Mucosa of stomach (tissue), 1 donor: ENCODE results near the gene RGS9.
"Not testable (repeated sequence)": the region's sequence is repeated elsewhere in the genome, so short reads cannot be mapped to it uniquely, and the experiment has no call there.

ENCODE experiments used
- H3K27me3 ChIP-seq: one replicate; pipeline ENCODE4 v1.7.0; 2013; ENCODE audit warnings: mild to moderate bottlenecking, low read length; ENCODE audit not compliant: control insufficient read depth, insufficient read depth
- H3K36me3 ChIP-seq: one replicate; pipeline ENCODE4 v1.7.0; 2013; ENCODE audit warnings: low read length; ENCODE audit not compliant: control insufficient read depth, insufficient read depth
- H3K4me1 ChIP-seq: one replicate; pipeline ENCODE4 v1.7.0; 2013; ENCODE audit warnings: mild to moderate bottlenecking, low read length; ENCODE audit not compliant: control insufficient read depth, insufficient read depth
- H3K4me3 ChIP-seq: one replicate; pipeline ENCODE4 v1.7.0; 2013; ENCODE audit warnings: low read length
- H3K9ac ChIP-seq: one replicate; pipeline ENCODE4 v1.7.0; 2013; ENCODE audit warnings: mild to moderate bottlenecking, low read length, moderate library complexity
- H3K9me3 ChIP-seq: one replicate; pipeline ENCODE4 v1.7.0; 2013; ENCODE audit warnings: mild to moderate bottlenecking, low read length, moderate library complexity; ENCODE audit not compliant: control insufficient read depth
- donor health status: Pancreatic carcinoma.

Gene RGS9

DNA sequence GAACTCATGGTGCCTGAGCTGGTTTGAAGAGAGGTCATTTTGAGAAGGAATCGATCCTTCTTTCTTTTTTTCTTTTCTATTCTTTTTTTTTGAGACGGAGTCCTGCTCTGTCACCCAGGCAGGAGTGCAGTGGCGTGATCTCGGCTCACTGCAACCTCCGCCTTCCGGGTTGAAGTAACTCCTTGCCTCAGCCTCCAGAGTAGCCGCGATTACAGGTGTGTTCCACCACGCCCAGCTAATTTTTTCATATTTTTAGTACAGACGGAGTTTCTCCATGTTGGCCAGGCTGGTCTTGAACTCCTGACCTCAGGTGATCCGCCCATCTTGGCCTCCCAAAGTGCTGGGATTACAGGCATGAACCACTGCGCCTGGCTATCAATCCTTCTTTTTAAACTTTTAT is 43.1 kb downstream of the RGS9 start:
- not testable (repeated sequence) for H3K4me3 ChIP-seq, H3K9ac ChIP-seq, H3K36me3 ChIP-seq, H3K9me3 ChIP-seq, H3K27me3 ChIP-seq, H3K4me1 ChIP-seq

DNA sequence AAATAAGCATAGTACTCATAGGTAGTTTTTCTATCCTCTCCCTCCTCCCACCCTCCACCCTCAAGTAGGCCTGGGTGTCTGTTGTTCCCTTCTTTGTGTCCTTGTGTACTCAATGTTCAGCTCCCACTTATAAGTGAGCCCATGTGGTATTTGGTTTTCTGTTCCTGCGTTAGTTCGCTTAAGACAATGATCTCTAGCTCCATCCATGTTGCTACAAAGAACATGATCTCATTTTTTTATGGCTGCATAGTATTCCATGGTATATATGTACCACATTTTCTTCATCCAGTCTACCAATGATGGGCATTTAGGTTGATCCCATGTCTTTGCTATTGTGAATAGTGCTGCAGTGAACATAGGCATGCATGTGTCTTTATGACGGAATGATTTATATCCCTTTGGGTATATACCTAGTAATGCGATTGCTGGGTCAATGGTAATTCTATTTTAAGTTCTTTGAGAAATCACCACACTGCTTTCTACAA is 43.6 kb downstream of the RGS9 start:
- H3K9ac ChIP-seq, H3K4me1 ChIP-seq, H3K36me3 ChIP-seq, H3K4me3 ChIP-seq, H3K27me3 ChIP-seq, H3K9me3 ChIP-seq: not testable (repeated sequence)

DNA sequence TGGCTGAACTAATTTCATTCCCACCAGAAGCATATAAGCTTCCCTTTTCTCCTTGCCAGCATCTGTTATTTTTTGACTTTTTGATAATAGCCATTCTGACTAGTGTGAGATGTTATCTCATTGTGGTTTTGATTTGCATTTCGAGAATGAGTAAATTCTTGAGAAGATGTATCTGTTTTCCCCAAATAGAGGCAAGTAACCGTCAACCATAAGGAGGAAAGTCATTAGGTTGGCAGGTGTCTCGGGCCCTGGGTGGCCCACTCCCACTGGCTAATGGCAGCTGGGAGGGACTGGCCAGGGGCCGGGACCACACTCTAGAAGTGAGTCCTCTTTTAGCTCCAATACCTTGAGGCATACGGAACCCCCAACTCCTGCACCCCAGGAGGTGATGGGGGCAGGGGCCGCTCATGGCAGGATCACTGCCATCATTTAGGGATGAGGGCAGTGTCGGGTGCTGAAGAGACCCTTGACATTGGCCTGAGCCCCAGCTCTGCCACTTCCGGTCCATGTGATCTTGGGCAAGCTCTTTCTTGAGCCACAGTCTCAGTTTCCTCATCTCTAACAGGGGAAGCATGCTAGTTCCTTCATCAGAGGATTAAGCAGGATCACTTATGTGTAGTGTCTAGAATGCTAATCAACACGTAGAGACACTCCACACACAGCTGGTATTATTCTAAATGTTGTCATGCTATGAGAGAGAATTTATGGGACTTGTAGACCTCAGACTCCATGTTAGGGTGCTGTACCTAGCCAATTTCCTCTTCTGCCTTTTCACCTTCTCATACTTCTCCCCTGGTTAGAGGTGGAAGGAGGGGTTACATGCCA is 44.3 kb downstream of the RGS9 start:
- Histone ChIP-seq H3K27me3 (no peaks in the 10 kb centered on the region), H3K36me3 (no peaks in the 10 kb centered on the region), H3K4me3 (no peak overlapping the region), H3K9me3 (no peaks in the 10 kb centered on the region), H3K4me1 (no peaks in the 10 kb centered on the region), H3K9ac (no peak overlapping the region)

DNA sequence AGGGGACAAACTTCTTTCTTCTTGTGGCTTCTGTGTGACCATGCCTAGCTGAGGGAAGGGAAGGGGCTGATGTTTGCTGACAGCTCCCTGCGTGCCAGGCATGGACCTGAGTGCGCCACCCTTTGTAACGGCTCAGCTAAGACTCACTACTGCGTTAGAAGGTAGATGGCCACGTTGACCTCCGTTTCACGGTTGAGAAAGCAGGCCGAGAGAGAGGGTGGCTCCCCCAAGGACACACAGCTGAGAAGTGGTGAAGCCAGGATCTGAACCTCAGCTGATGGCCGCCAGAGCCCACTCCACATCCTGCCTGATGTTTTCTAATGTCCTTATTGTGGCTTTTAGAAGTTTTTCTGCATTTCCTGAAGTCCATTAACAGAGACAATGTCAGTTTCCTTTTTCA is 45.1 kb downstream of the RGS9 start:
- H3K9ac ChIP-seq: no peak overlapping the region
- no peaks in the 10 kb centered on the region for H3K27me3 ChIP-seq
- no peaks in the 10 kb centered on the region for H3K4me1 ChIP-seq
- H3K9me3 ChIP-seq: no peaks in the 10 kb centered on the region
- no peaks in the 10 kb centered on the region for H3K36me3 ChIP-seq
- no peak overlapping the region for H3K4me3 ChIP-seq

DNA sequence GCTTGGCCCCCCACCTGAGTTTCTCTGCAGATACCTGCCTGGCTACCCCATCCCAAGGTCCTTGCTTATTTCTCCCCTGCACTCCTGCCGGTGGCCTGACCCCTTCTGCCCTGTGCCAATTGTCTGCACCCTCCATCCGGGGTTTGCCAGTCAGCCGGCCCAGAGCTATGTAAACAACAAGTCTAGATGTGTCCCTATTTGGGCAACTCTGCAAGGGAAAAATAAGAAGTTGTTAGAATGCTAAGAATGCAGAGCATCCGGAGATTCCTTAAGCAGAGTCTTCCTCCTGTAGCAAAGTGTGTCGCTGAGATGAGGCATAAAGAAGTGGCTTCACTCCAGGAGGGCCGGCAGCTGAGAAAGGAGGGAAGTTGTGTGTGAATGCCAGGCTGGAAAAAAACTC is 46.6 kb downstream of the RGS9 start:
- no peak overlapping the region for H3K4me3 ChIP-seq
- no peaks in the 10 kb centered on the region for H3K27me3 ChIP-seq
- H3K36me3 ChIP-seq: no peaks in the 10 kb centered on the region
- H3K9ac ChIP-seq: no peak overlapping the region
- no peaks in the 10 kb centered on the region for H3K9me3 ChIP-seq
- no peaks in the 10 kb centered on the region for H3K4me1 ChIP-seq

DNA sequence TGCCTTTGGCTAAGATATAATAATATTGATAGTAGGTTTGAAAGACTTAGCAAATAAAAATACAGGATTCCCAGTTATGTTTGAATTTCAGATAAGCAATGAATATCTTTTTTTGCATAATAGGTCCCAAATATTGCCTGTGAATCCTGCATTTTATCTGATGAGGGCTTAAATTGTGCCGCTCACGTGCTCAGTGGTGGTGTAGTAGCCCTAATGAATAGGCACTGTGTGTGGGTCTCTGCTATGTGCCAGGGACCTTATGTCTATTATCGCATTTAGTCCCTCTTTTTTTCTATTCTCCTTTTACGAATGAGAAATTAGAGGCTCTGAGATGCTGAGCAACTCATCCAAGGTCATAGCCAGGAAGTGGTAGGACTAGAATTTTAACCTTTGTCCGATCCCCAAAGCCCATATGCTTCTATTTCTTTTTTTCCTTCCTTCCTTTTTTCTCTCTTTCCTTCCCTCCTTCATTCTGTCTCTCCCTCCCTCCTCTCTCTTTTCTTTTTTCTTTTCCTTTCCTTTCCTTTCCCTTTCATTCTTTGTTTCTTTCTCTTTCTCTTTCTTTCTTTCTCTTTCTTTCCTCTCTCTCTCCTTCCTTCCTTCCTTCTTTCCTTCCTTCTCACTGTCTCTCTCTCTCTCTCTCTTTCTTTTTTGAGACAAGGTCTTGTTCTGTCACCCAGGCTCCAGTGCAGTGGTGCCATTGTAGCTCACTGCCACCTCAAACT is 47.2 kb downstream of the RGS9 start:
- Histone ChIP-seq H3K27me3 (peaks cover 1% of the 10 kb centered on the region), H3K4me1 (no peaks in the 10 kb centered on the region), H3K9ac (no peak overlapping the region), H3K36me3 (no peaks in the 10 kb centered on the region), H3K9me3 (no peaks in the 10 kb centered on the region), H3K4me3 (no peak overlapping the region)

DNA sequence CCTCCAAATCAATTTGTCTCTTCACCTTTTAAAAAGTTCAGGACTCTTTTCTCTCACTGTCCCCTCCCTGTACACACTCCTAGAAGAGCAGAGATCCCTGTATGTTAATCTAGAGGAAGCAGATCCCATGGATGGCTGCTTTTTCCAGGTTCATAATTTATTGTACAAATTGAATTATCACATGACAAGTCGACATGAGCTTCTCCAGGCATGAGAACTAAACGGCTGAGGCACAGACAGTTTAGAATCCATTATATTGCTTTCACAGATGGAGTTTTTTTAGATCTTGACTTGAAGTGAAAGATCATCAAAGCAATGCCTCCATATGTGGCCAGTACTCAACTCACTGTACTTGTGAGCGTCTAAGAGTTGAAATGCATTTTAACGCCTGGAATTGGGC is 47.9 kb downstream of the RGS9 start:
- no peaks in the 10 kb centered on the region for H3K36me3 ChIP-seq
- no peaks in the 10 kb centered on the region for H3K4me1 ChIP-seq
- H3K9me3 ChIP-seq: no peaks in the 10 kb centered on the region
- H3K27me3 ChIP-seq: peaks cover 4% of the 10 kb centered on the region
- no peak overlapping the region for H3K4me3 ChIP-seq
- H3K9ac ChIP-seq: no peak overlapping the region

DNA sequence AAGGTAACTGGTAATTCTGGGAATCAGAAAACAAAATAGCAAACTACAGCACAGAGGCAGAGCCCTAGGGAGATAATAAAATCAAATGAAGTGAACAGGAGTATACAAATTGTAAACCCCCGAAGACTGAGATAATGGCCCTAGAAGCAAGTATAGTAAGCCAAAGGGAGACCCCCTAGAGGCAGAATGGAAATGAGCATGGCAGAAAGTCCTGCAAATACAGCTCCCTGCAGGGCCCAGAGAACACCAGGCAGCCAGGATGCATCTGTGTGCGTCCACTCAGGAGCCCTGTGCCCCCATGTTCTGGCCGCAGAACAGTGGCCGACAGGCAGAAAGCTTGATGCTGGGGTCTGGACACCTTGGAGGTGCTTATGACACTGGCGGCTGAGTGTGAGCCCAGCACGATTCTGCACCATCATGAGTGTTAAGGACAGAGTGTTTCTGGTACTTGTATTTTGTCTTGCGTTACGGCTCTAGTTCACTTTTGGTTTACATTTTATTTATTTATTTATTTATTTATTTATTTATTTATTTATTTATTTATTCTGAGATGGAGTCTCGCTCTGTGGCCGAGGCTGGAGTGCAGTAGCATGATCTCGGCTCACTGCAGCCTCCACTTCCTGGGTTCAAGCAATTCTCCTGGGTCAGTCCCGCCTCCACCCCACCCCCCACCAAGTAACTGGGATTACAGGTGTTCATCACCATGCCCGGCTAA is 48.7 kb downstream of the RGS9 start:
- H3K9me3 ChIP-seq: no peaks in the 10 kb centered on the region
- H3K4me3 ChIP-seq: no peak overlapping the region
- H3K36me3 ChIP-seq: no peaks in the 10 kb centered on the region
- peaks cover 4% of the 10 kb centered on the region for H3K27me3 ChIP-seq
- H3K9ac ChIP-seq: no peak overlapping the region
- H3K4me1 ChIP-seq: no peaks in the 10 kb centered on the region

DNA sequence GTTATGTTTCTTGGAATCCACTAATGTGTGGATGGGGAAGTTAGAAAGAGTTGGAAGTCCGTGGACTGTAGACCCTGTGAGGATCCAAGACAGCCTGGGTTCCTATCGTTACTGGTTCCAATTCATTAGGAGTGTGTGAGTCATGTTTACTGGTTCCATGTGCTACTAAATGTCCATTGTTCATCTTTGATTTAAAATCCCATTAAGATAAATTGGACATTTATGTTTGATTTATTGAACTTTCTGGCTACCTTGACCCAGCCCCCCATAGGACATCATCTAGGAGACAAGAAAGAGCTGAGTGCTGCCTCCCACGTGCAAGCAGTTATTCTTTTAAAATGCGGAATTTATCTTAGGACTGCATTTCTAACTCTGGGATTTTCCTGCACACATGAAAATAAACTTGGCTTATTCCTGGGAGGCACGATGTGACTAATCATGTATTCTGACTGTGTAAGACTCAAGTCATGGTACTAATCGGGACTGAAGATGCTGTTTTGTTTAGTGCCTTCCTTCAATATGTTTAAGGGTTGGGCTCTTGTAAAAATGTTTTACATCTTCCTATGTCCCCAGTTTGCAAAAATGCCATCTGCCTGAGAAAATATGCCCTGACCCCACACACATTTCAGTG is 53.4 kb downstream of the RGS9 start:
- H3K4me3 ChIP-seq: no peak overlapping the region
- no peaks in the 10 kb centered on the region for H3K36me3 ChIP-seq
- H3K9ac ChIP-seq: no peak overlapping the region
- peaks cover 3% of the 10 kb centered on the region for H3K4me1 ChIP-seq
- H3K27me3 ChIP-seq: peaks cover 4% of the 10 kb centered on the region
- no peaks in the 10 kb centered on the region for H3K9me3 ChIP-seq

DNA sequence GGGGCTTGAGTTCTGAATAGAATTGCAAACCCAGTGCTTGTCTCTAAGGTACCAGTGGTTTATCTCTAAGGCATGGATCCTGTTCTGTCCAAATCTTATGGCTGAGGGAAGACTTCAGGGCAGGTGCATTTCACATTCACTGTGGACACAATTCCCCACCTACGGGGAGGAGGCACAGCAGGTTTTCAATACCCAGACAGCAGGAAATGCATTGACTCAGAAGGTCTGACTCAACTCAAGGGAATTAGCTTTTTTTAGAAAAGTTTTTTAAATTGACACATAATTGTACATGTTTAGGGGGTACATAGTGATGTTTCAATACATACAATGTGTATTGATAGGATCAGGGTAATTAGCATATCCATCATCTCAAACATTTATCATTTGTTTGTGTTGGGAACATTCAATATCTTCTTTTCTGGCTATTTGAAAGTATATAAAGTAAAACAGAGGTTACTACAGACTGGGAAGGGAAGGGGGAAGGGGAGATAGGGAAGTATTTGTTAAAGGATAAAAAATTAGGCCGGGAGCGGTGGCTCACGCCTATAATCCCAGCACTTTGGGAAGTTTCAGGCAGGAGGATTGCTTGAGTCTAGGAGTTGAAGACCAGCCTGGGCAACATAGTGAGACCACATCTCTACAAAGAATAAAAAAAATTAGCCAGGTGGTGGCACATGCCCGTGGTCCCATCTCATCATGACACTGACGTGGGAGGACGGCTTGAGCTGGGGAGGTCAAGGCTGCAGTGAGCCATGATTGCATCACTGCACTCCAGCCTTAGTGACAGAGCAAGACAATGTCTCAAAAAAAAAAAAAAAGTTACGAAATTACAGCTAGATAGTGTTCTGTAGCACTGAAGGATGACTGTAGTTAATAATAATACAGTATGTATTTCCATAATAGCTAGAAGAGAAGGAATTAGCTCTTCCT is 54.9 kb downstream of the RGS9 start:
- H3K9ac ChIP-seq: no peak overlapping the region
- peaks cover 4% of the 10 kb centered on the region for H3K27me3 ChIP-seq
- no peak overlapping the region for H3K4me3 ChIP-seq
- H3K36me3 ChIP-seq: no peaks in the 10 kb centered on the region
- H3K9me3 ChIP-seq: no peaks in the 10 kb centered on the region
- peaks cover 3% of the 10 kb centered on the region for H3K4me1 ChIP-seq

DNA sequence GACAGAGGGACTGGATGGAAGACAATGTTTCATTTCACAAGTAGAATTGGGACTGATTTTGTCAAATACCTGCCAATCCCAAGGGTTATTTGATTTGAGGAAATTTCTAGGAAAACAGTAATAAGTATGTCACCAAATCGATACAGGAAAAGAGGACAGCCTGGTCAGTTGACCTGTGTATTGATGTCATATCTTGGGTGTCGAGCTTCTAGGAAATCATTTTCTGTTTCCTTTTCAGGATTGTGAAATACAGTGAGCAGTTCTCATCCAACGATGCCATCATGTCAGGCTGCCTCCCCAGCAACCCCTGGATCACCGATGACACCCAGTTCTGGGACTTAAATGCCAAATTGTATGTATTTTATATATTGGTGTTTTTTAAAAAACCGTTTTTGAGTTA is 56.1 kb downstream of the RGS9 start:
- peaks cover 3% of the 10 kb centered on the region for H3K4me1 ChIP-seq
- H3K36me3 ChIP-seq: no peaks in the 10 kb centered on the region
- peaks cover 4% of the 10 kb centered on the region for H3K27me3 ChIP-seq
- no peak overlapping the region for H3K9ac ChIP-seq
- no peak overlapping the region for H3K4me3 ChIP-seq
- no peaks in the 10 kb centered on the region for H3K9me3 ChIP-seq
